DND-41 (cell line): ENCODE data around the gene MACO1.

Experiments used
- ATAC-seq: fragments of 200-7000 bp; cut with Tn5 transposase; 3 replicates; pipeline ENCODE4 v1.9.1; 2021; ENCODE audit warnings: low read depth; ENCODE audit not compliant: insufficient read depth
- DNase-seq: peaks from one replicate; pipeline ENCODE4 v3.0.0-alpha.2; 2020
- H2AFZ ChIP-seq: 2 replicates; pipeline ENCODE4 v1.6.0; 2012; ENCODE audit warnings: low read depth, low read length
- H3K27ac ChIP-seq: 2 replicates; pipeline ENCODE4 v1.5.1; 2012; ENCODE audit warnings: low read length, inconsistent platforms
- H3K27me3 ChIP-seq: fragments of 200-600 bp; sonication (generic); 2 replicates; pipeline ENCODE4 v1.6.0; 2012; ENCODE audit warnings: low read length, mild to moderate bottlenecking, inconsistent platforms; ENCODE audit not compliant: insufficient read depth, poor library complexity
- H3K36me3 ChIP-seq: 2 replicates; pipeline ENCODE4 v1.5.1; 2012; ENCODE audit warnings: low read length, inconsistent platforms; ENCODE audit not compliant: insufficient read depth
- H3K4me1 ChIP-seq: 2 replicates; pipeline ENCODE4 v1.5.1; 2012; ENCODE audit warnings: mild to moderate bottlenecking, low read length; ENCODE audit not compliant: insufficient read depth
- H3K4me2 ChIP-seq: 2 replicates; pipeline ENCODE4 v1.6.0; 2012; ENCODE audit warnings: mild to moderate bottlenecking, moderate library complexity, low read length, inconsistent platforms; ENCODE audit not compliant: insufficient read depth
- H3K4me3 ChIP-seq, 2 experiments: fragments of 200-600 bp in 1 of 2; shearing (Covaris generic) in 1 of 2; 2 replicates each; pipeline ENCODE4 v1.5.1; 2012 to 2016; ENCODE audit warnings: inconsistent platforms in 2 of 2, low read length in 2 of 2, mild to moderate bottlenecking in 2 of 2, low read depth in 1 of 2, moderate library complexity in 1 of 2
- H3K79me2 ChIP-seq: 2 replicates; pipeline ENCODE4 v1.6.0; 2012; ENCODE audit warnings: low read length, inconsistent platforms; ENCODE audit not compliant: insufficient read depth
- H3K9ac ChIP-seq: 2 replicates; pipeline ENCODE4 v1.6.0; 2012; ENCODE audit warnings: low read depth, mild to moderate bottlenecking, inconsistent platforms, low read length, moderate library complexity
- H3K9me3 ChIP-seq: 2 replicates; pipeline ENCODE4 v1.5.1; 2012; ENCODE audit warnings: low read length, moderate library complexity, mild to moderate bottlenecking, inconsistent platforms; ENCODE audit not compliant: insufficient read depth, severe bottlenecking
- H4K20me1 ChIP-seq: 2 replicates; pipeline ENCODE4 v1.6.0; 2012; ENCODE audit warnings: low read length; ENCODE audit not compliant: insufficient read depth
- EZH2 ChIP-seq: IDR thresholded peaks from 3 replicates; pipeline ENCODE4 v1.6.1; 2012; ENCODE audit warnings: borderline replicate concordance, low read depth, mild to moderate bottlenecking, moderate library complexity, low read length, inconsistent platforms; ENCODE audit not compliant: severe bottlenecking
- TF ChIP-seq, protein P1 (sequence below): IDR thresholded peaks from 2 replicates; pipeline ENCODE4 v1.5.1; 2012; ENCODE audit warnings: borderline replicate concordance, low read length, moderate library complexity, mild to moderate bottlenecking; ENCODE audit not compliant: poor library complexity, severe bottlenecking; ENCODE audit errors: extremely low read depth

The MACO1 gene

GRCh38 chr1:25541889-25542658 lies 111.4 kb downstream of the MACO1 start:
- peaks cover 5% of the 10 kb centered on the region; the same call in 1 of the 2 replicates for H4K20me1 ChIP-seq
- no peak overlapping the region for H3K4me2 ChIP-seq
- H3K4me3 ChIP-seq, result no peak overlapping the region
- DNase-seq (no peak), ATAC-seq (no peak)
- H3K36me3 ChIP-seq, result no peaks in the 10 kb centered on the region
- no peaks in the 10 kb centered on the region for H3K79me2 ChIP-seq
- H3K27ac ChIP-seq, result no peak overlapping the region
- TF ChIP-seq, protein P1, sequence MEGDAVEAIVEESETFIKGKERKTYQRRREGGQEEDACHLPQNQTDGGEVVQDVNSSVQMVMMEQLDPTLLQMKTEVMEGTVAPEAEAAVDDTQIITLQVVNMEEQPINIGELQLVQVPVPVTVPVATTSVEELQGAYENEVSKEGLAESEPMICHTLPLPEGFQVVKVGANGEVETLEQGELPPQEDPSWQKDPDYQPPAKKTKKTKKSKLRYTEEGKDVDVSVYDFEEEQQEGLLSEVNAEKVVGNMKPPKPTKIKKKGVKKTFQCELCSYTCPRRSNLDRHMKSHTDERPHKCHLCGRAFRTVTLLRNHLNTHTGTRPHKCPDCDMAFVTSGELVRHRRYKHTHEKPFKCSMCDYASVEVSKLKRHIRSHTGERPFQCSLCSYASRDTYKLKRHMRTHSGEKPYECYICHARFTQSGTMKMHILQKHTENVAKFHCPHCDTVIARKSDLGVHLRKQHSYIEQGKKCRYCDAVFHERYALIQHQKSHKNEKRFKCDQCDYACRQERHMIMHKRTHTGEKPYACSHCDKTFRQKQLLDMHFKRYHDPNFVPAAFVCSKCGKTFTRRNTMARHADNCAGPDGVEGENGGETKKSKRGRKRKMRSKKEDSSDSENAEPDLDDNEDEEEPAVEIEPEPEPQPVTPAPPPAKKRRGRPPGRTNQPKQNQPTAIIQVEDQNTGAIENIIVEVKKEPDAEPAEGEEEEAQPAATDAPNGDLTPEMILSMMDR, result no peak
- TF ChIP-seq EZH2, result no peak
- H2AFZ ChIP-seq, result no peak overlapping the region
- H3K27me3 ChIP-seq, result peaks cover 8% of the 10 kb centered on the region
- no peaks in the 10 kb centered on the region for H3K9me3 ChIP-seq
- no peaks in the 10 kb centered on the region for H3K4me1 ChIP-seq
- H3K9ac ChIP-seq, result no peak overlapping the region

DNA sequence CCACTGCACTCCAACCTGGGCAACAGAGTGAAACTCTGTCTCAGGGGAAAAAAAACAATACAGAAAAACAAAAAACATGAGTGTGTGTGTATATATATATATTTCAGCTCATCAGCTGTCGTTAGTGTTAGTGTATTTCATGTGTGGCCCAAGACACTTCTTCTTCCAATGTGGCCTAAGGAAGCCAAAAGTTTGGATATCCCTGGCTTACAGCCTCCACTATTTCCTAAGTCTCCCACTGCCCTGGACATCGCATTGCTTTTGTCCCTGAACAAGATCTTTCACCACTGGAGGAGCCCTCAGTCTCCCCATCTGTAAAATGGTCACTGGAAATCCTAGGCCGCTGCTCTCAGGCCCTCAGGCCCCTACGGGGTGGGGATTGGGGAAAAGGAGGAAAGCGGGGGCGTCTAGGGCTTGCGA lies 112.3 kb downstream of the MACO1 start:
- Histone ChIP-seq H2AFZ (no peak overlapping the region), H3K4me3 (no peak overlapping the region)
- no peak for ATAC-seq

GRCh38 chr1:25543425-25544242 lies 112.9 kb downstream of the MACO1 start, which contains the start of gene LDLRAP1:
Gene LDLRAP1, plus strand, starts transcription at chr1:25543606. Its CDS starts 93 bp downstream, at chr1:25543699.
- H2AFZ ChIP-seq, result no peak within 1 kb of the TSS
- H3K4me1 ChIP-seq, result no peaks in the 10 kb centered on the region
- no peaks in the 10 kb centered on the region for H3K79me2 ChIP-seq
- no peak within 1 kb of the TSS for H3K9ac ChIP-seq
- no peaks in the 10 kb centered on the region for H3K9me3 ChIP-seq
- ATAC-seq (no peak), DNase-seq (no peak)
- no peak within 1 kb of the TSS for H3K27ac ChIP-seq
- H4K20me1 ChIP-seq, result peaks cover 5% of the 10 kb centered on the region; the same call in 1 of the 2 replicates
- TF ChIP-seq, protein P1, result no peak
- TF ChIP-seq EZH2, result no peak
- no peak within 1 kb of the TSS for H3K4me2 ChIP-seq
- H3K4me3 ChIP-seq, result no peak within 1 kb of the TSS
- no peaks in the 10 kb centered on the region for H3K36me3 ChIP-seq
- H3K27me3 ChIP-seq, result peaks cover 3% of the 10 kb centered on the region

More for the DNA sequence above, 112.3 kb downstream of the MACO1 start:
- Histone ChIP-seq H3K4me1 (no peaks in the 10 kb centered on the region), H3K9ac (no peak overlapping the region), H3K27ac (no peak overlapping the region), H3K9me3 (no peaks in the 10 kb centered on the region), H3K79me2 (no peaks in the 10 kb centered on the region), H3K27me3 (peaks cover 8% of the 10 kb centered on the region), H3K36me3 (no peaks in the 10 kb centered on the region), H3K4me2 (no peak overlapping the region), H4K20me1 (peaks cover 5% of the 10 kb centered on the region; the same call in 1 of the 2 replicates)
- TF ChIP-seq EZH2, result no peak
- TF ChIP-seq, protein P1, result no peak
- no peak for DNase-seq
